Measurements from ENCODE around the gene PTPRH.

- TF ChIP-seq YY1 (IDR thresholded peaks at IDR 0.05; ENCODE audit: extremely low read depth, insufficient replicate concordance, low read depth, low read length) (no peak), EGR1 (IDR thresholded peaks at IDR 0.05; ENCODE audit: low read depth) (no peak)
These were observed 46.5 kb upstream of the PTPRH start for GRCh38 chr19:55255618-55256423.
